Esophagus squamous epithelium (tissue), 5 donors: Measurements from ENCODE around the gene WSB1. TPM values are rescaled to one million over a fixed set of nuclear protein-coding genes. Genes with fewer than 3 reads are reported as not detected.
A peak's percentile ranks its signal among the peaks of the same experiment; 100 is the strongest.

Experiments
- DNase-seq: peaks from one replicate; lab custom pipeline; 2025; lab: John Stamatoyannopoulos, UW
- H3K27ac ChIP-seq, 4 donors: fragments of 200-600 bp; sonication (generic); one replicate each; pipeline ENCODE4 v1.5.1; 2016 to 2019; ENCODE audit warnings: mild to moderate bottlenecking in 1 of 4
- H3K27me3 ChIP-seq, 4 donors: fragments of 200-600 bp; sonication (generic); 1 replicate in 3 of 4; 2 replicates in 1 of 4; pipeline versions ENCODE4 v1.5.1 to v1.6.0; 2017 to 2021; ENCODE audit warnings: antibody characterized with exemption in 1 of 4
- H3K36me3 ChIP-seq, 3 donors: fragments of 200-600 bp; sonication (generic); one replicate each; pipeline ENCODE4 v1.5.1; 2016 to 2019
- H3K4me1 ChIP-seq, 3 donors: fragments of 200-600 bp; sonication (generic); one replicate each; pipeline ENCODE4 v1.5.1; 2017 to 2019
- H3K4me3 ChIP-seq, 4 donors: fragments of 200-600 bp; sonication (generic); 1 replicate in 3 of 4; 2 replicates in 1 of 4; pipeline ENCODE4 v1.5.1; 2016 to 2019; ENCODE audit warnings: mild to moderate bottlenecking in 2 of 4, moderate library complexity in 1 of 4
- H3K9me3 ChIP-seq, 3 donors: fragments of 200-600 bp; sonication (generic); one replicate each; pipeline ENCODE4 v1.5.1; 2016 to 2019
- POLR2A ChIP-seq, 4 donors: fragments of 450-650 bp; IDR thresholded peaks; one replicate each; pipeline ENCODE4 v1.6.1; 2017; ENCODE audit warnings: antibody characterized with exemption in 4 of 4, mild to moderate bottlenecking in 4 of 4, moderate library complexity in 3 of 4
- WGBS, 2 donors: methylation state at CpG; one replicate each; pipeline ENCODE4 v1.1.5; 2018; 5-methylcytosine and 5-hydroxymethylcytosine counted together
- intact Hi-C: fragments of 100-400 bp; cut with DNase I; formaldehyde crosslinking; loops from one replicate; pipeline ENCODE4 v1.15.0; 2022
- total RNA-seq, 4 donors: library from RNA; depleted of rRNA; stranded (reverse); fragments of >200 nt; gene quantifications; one replicate each; pipeline ENCODE4 v1.1.0, GENCODE V29; 2016
- TF ChIP-seq, protein P1 (sequence below), 6 experiments: fragments of 450-650 bp in 4 of 6; fragments of 200-600 bp in 2 of 6; sonication (generic) in 2 of 6; IDR thresholded peaks; one replicate each; pipeline ENCODE4 v1.5.1; 2016 to 2019; ENCODE audit warnings: antibody characterized with exemption in 6 of 6, mild to moderate bottlenecking in 4 of 6, moderate library complexity in 4 of 6
- donor health status: DM: yes; HTN: yes; CAD: no.

WSB1 gene
- total RNA-seq, 4 donors from 2014 or later, result 27.9 to 112 (median 62.8) TPM

DNA sequence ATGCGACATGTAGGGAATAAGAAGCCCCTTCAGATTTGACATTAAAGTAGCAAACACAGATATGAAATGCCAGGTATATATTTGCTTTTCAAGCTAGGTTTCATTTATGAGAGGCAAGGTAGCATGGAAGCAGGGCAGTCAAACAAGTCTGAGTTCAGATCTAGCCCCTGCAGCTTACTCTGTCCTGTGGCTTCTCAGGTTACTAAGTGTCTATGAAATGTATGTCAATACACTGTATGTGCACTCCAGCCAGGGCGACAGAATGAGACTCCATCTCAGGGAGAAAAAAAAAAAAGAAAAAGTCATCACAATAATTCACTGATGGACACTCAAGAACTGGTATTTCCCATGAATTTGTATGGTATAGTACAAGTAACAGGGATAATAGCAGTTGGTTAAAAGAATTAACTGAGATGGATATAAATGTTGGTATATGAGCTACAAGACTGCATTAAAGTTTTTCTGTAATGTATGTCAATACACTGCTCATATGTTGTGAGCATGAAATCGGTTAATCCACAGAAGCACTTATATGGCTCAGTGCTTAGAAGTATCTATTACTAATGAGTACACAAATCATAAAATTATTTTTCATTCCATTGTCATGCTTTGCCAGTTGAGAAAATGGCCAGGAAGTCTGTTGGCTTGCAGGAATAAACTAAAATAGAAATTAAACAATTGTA, 2.9 kb upstream of the WSB1 start:
- Histone ChIP-seq H3K27ac (no peak overlapping the region), H3K9me3 (no peaks in the 10 kb centered on the region), H3K4me3 (no peak overlapping the region), H3K4me1 (peaks cover 6 to 15% (median 8%) of the 10 kb centered on the region in 3 donors), H3K36me3 (no peaks in the 10 kb centered on the region), H3K27me3 (no peaks in the 10 kb centered on the region)
- intact Hi-C loops, result loop anchor here (10.0 kb wide), 1 partner anchor 46 kb away; no protein-coding TSS in a partner anchor
- no peak for TF ChIP-seq POLR2A (IDR thresholded peaks at IDR 0.05)
- TF ChIP-seq, protein P1, sequence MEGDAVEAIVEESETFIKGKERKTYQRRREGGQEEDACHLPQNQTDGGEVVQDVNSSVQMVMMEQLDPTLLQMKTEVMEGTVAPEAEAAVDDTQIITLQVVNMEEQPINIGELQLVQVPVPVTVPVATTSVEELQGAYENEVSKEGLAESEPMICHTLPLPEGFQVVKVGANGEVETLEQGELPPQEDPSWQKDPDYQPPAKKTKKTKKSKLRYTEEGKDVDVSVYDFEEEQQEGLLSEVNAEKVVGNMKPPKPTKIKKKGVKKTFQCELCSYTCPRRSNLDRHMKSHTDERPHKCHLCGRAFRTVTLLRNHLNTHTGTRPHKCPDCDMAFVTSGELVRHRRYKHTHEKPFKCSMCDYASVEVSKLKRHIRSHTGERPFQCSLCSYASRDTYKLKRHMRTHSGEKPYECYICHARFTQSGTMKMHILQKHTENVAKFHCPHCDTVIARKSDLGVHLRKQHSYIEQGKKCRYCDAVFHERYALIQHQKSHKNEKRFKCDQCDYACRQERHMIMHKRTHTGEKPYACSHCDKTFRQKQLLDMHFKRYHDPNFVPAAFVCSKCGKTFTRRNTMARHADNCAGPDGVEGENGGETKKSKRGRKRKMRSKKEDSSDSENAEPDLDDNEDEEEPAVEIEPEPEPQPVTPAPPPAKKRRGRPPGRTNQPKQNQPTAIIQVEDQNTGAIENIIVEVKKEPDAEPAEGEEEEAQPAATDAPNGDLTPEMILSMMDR (IDR thresholded peaks at IDR 0.05), result no peak
- DNase-seq, result no peak
- 81 to 83% methylated on average over 3 of the region's 3 CpGs for WGBS, 2 donors

DNA sequence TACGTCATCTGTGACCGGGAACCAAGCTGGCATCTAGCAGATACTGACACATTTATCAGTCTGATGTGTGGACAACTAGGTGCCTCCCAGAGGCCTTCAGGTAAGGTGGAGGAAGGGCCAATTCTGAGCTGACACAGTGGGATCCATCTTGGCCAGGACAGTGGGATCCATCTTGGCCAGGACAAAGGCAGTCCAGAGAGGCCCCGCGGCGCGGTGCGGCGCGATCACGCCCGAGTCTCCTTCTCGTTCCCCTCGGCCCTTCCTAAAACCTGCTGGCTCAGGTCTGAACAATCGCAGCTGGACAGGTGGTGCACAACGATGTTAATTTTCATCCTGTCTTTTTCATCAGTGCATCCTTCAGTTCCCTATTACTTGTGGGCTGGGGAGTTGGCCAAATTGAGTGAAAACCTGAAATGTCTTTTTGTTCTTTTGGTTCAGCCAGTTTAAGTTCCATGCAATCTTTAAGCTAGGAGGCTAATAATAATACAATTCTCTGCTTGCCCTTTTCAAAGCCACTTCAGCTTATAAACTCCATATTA, 486 bp upstream of the WSB1 start:
- peaks cover 14 to 39% (median 30%) of the 10 kb centered on the region in 3 donors for H3K4me1 ChIP-seq
- DNase-seq, result no peak
- no peak for TF ChIP-seq POLR2A (IDR thresholded peaks at IDR 0.05)
- TF ChIP-seq, protein P1 (IDR thresholded peaks at IDR 0.05), result no peak
- H3K27me3 ChIP-seq, result no peaks in the 10 kb centered on the region
- 82 to 85% methylated on average over 12 to 15 of the region's 15 CpGs for WGBS, 2 donors
- intact Hi-C loops, result loop anchor here (10.0 kb wide), 1 partner anchor 49 kb away; no protein-coding TSS in a partner anchor
- H3K9me3 ChIP-seq, result no peaks in the 10 kb centered on the region
- H3K4me3 ChIP-seq, result peak overlapping the region; percentile 71 to 94 (median 90)
- H3K27ac ChIP-seq, result peak overlapping the region; percentile 97 to 100 (median 98)
- peaks cover 0 to 7% (median 0%) of the 10 kb centered on the region in 3 donors for H3K36me3 ChIP-seq

DNA sequence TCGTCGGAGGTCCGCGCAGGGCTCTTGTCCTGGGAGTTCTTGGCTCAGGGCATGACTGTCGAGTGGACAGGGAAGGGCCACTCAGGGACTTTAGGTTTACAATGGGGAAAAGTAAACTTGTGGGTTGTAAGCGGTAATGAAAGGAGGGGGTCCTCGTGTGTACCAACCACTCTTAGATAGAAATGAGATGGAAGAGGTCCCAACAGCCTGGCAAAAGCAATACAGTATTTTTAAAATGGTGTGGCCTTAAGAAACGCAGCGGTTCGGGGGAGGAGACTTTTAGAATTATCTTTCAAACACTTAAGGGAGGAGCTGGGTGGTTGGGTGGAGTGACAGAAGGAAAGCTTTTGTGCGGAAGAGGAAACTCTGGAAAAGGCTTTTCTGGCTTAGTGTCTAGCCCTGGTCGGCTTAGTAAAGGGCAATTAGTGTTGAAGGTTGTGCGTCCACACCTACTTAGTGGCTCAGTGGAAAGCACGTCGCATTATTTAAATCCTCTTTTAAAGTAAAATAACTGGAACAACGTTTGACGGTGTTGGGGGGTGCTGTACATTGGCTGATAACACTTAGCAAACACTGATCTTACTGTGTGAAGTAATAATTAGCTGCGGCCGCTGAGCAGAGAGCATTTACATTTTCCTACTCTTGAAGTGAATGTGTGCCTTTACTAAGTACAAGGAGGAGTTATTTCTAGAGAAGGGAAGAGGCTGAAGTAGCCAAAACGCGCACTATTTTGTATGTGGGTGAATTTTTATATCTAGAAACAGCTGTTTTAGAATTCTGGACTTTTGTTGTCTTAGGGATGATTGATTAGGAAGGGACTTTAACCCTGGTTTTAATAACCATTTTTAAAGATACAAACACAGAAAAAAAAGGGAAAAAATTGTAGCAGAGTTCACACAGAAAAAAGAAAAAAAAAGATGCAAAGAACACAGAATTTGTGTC, 1.0 kb downstream of the WSB1 start:
- H3K36me3 ChIP-seq, result peaks cover 0 to 7% (median 0%) of the 10 kb centered on the region in 3 donors
- H3K27me3 ChIP-seq, result no peaks in the 10 kb centered on the region
- H3K27ac ChIP-seq, result peak overlapping the region; percentile 97 to 100 (median 98)
- peak overlapping the region; percentile 71 to 94 (median 90) for H3K4me3 ChIP-seq
- 0% methylated on average over 16 to 17 of the region's 21 CpGs for WGBS, 2 donors
- peaks cover 27 to 54% (median 43%) of the 10 kb centered on the region in 3 donors for H3K4me1 ChIP-seq
- H3K9me3 ChIP-seq, result no peaks in the 10 kb centered on the region
- intact Hi-C loops, result loop anchor here (10.0 kb wide), 1 partner anchor 50 kb away; no protein-coding TSS in a partner anchor
- peak; percentile 24 for DNase-seq
- peak in 3 of 4 donors; percentile 53 to 84 (median 56) for TF ChIP-seq POLR2A (IDR thresholded peaks at IDR 0.05)
- TF ChIP-seq, protein P1 (IDR thresholded peaks at IDR 0.05), result no peak

DNA sequence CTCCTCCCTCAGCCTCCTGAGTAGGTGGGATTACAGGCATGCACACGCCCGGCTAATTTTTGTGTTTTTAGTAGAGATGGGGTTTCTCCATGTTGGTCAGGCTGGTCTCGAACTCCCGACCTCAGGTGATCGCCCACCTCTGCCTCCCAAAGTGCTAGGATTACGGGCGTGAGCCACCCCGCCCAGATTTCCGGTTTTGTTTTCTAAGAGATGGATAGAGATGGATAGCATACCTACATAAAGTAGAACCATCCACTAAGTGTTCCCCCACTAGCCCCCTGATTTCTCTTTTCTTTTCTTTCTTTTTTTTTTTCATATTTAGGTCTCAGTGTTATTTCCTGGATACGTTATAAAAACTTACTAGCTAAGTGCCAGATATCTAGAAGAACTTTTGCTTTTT, 2.0 kb downstream of the WSB1 start:
- WGBS, 2 donors, result 5 to 13% methylated on average over 10 of the region's 10 CpGs
- peaks cover 0 to 7% (median 0%) of the 10 kb centered on the region in 3 donors for H3K36me3 ChIP-seq
- H3K9me3 ChIP-seq, result no peaks in the 10 kb centered on the region
- peaks cover 30 to 64% (median 52%) of the 10 kb centered on the region in 3 donors for H3K4me1 ChIP-seq
- intact Hi-C loops, result loop anchor here (10.0 kb wide), 1 partner anchor 51 kb away; no protein-coding TSS in a partner anchor
- TF ChIP-seq POLR2A (IDR thresholded peaks at IDR 0.05), result no peak
- TF ChIP-seq, protein P1 (IDR thresholded peaks at IDR 0.05), result no peak
- peak overlapping the region; percentile 71 to 94 (median 90) for H3K4me3 ChIP-seq
- peak overlapping the region; percentile 81 to 100 (median 98) for H3K27ac ChIP-seq
- DNase-seq, result no peak
- no peaks in the 10 kb centered on the region for H3K27me3 ChIP-seq
